H9 (cell line): ENCODE measurements around the gene EIF3A. TPM values are rescaled to one million over a fixed set of nuclear protein-coding genes. Genes with fewer than 3 reads are reported as not detected.

Experiments
- DNase-seq: peaks from one replicate; pipeline ENCODE4 v3.0.0-alpha.2; 2017
- H2AFZ ChIP-seq: one replicate; pipeline ENCODE4 v1.6.1; 2013; ENCODE audit warnings: mild to moderate bottlenecking, low read length, control low read depth, moderate library complexity
- H2AK5ac ChIP-seq: 2 replicates; pipeline ENCODE4 v1.6.1; 2013; ENCODE audit warnings: low read length, control low read depth, mixed read lengths; ENCODE audit not compliant: insufficient read length
- H2BK120ac ChIP-seq: one replicate; pipeline ENCODE4 v1.6.1; 2013; ENCODE audit warnings: low read depth, mild to moderate bottlenecking, low read length, control low read depth, inconsistent platforms; ENCODE audit not compliant: poor library complexity, severe bottlenecking
- H2BK12ac ChIP-seq: 2 replicates; pipeline ENCODE4 v1.6.1; 2013; ENCODE audit warnings: low read length, control low read depth, mixed read lengths, low read depth; ENCODE audit not compliant: insufficient read length
- H2BK15ac ChIP-seq: 2 replicates; pipeline ENCODE4 v1.6.1; 2013; ENCODE audit warnings: low read depth, low read length, control low read depth
- H2BK20ac ChIP-seq: one replicate; pipeline ENCODE4 v1.6.1; 2013; ENCODE audit warnings: low read depth, mild to moderate bottlenecking, low read length, control low read depth, inconsistent platforms; ENCODE audit not compliant: poor library complexity, severe bottlenecking
- H2BK5ac ChIP-seq: 2 replicates; pipeline ENCODE4 v1.6.1; 2013; ENCODE audit warnings: low read length, control low read depth, mixed read lengths; ENCODE audit not compliant: insufficient read length
- H3K14ac ChIP-seq: 2 replicates; pipeline ENCODE4 v1.6.1; 2013; ENCODE audit warnings: low read length, control low read depth; ENCODE audit not compliant: insufficient read depth
- H3K18ac ChIP-seq: 2 replicates; pipeline ENCODE4 v1.6.1; 2013; ENCODE audit warnings: low read depth, mild to moderate bottlenecking, mixed read lengths, low read length, control low read depth; ENCODE audit not compliant: insufficient read length
- H3K23ac ChIP-seq: 2 replicates; pipeline ENCODE4 v1.6.1; 2013; ENCODE audit warnings: low read length, control low read depth, mixed read lengths, low read depth; ENCODE audit not compliant: insufficient read length
- H3K23me2 ChIP-seq: 2 replicates; pipeline ENCODE4 v1.6.1; 2013; ENCODE audit warnings: low read depth, mild to moderate bottlenecking, mixed read lengths, low read length, control low read depth; ENCODE audit not compliant: insufficient read length, poor library complexity, severe bottlenecking
- H3K27ac ChIP-seq: 2 replicates; pipeline ENCODE4 v1.5.1; 2013; ENCODE audit warnings: low read length, control low read depth, mixed read lengths, low read depth; ENCODE audit not compliant: insufficient read length
- H3K27me3 ChIP-seq: 2 replicates; pipeline ENCODE4 v1.6.1; 2013; ENCODE audit warnings: low read length, control low read depth, inconsistent platforms; ENCODE audit not compliant: insufficient read depth
- H3K4ac ChIP-seq: 2 replicates; pipeline ENCODE4 v1.6.1; 2013; ENCODE audit warnings: low read depth, mild to moderate bottlenecking, control low read depth, inconsistent platforms, low read length, moderate library complexity
- H3K4me1 ChIP-seq: 2 replicates; pipeline ENCODE4 v1.6.1; 2013; ENCODE audit warnings: low read length, control low read depth, inconsistent platforms; ENCODE audit not compliant: insufficient read depth
- H3K4me2 ChIP-seq: 2 replicates; pipeline ENCODE4 v1.6.1; 2013; ENCODE audit warnings: low read length, control low read depth, mixed read lengths; ENCODE audit not compliant: insufficient read length, insufficient read depth
- H3K56ac ChIP-seq: 2 replicates; pipeline ENCODE4 v1.6.1; 2013; ENCODE audit warnings: low read depth, mild to moderate bottlenecking, mixed read lengths, low read length, control low read depth; ENCODE audit not compliant: insufficient read length
- H3K79me1 ChIP-seq: 2 replicates; pipeline ENCODE4 v1.6.1; 2013; ENCODE audit warnings: low read depth, mild to moderate bottlenecking, moderate library complexity, low read length, control low read depth, inconsistent platforms; ENCODE audit not compliant: insufficient read depth, poor library complexity, severe bottlenecking
- H3K79me2 ChIP-seq: 2 replicates; pipeline ENCODE4 v1.6.1; 2013; ENCODE audit warnings: low read length, control low read depth, inconsistent platforms; ENCODE audit not compliant: insufficient read depth
- H3K9ac ChIP-seq: 2 replicates; pipeline ENCODE4 v1.6.1; 2013; ENCODE audit warnings: low read length, control low read depth, mixed read lengths; ENCODE audit not compliant: insufficient read length; ENCODE audit errors: extremely low read depth
- H3K9me3 ChIP-seq: one replicate; pipeline ENCODE4 v1.6.1; 2013; ENCODE audit warnings: low read depth, low read length, inconsistent platforms; ENCODE audit not compliant: control insufficient read depth
- H3T11ph ChIP-seq: one replicate; pipeline ENCODE4 v1.6.1; 2013; ENCODE audit warnings: mild to moderate bottlenecking, low read length, control low read depth, inconsistent platforms
- H4K20me1 ChIP-seq: one replicate; pipeline ENCODE4 v1.6.1; 2013; ENCODE audit not compliant: control insufficient read depth, insufficient read length, insufficient read depth
- H4K5ac ChIP-seq: 2 replicates; pipeline ENCODE4 v1.6.1; 2013; ENCODE audit warnings: low read depth, mild to moderate bottlenecking, mixed read lengths, low read length, control low read depth; ENCODE audit not compliant: insufficient read length
- H4K8ac ChIP-seq: replicated peaks from 2 replicates; pipeline ENCODE4 v1.6.1; 2013; ENCODE audit warnings: low read length, control low read depth, mixed read lengths, low read depth; ENCODE audit not compliant: insufficient read length
- H4K91ac ChIP-seq: 2 replicates; pipeline ENCODE4 v1.6.1; 2013; ENCODE audit warnings: low read depth, mild to moderate bottlenecking, moderate library complexity, mixed read lengths, low read length, control low read depth; ENCODE audit not compliant: insufficient read length
- H3K27ac Mint-ChIP-seq, 3 experiments: 2 replicates in 2 of 3; 3 replicates in 1 of 3; pipeline ENCODE4 v1.8.0; 2020 to 2021; ENCODE audit warnings: mixed read lengths in 3 of 3, mild to moderate bottlenecking in 1 of 3, moderate library complexity in 1 of 3
- H3K27me3 Mint-ChIP-seq: 2 replicates; pipeline ENCODE4 v1.8.0; 2021; ENCODE audit warnings: low read depth, mild to moderate bottlenecking, moderate library complexity, mixed read lengths
- H3K36me3 Mint-ChIP-seq, 3 experiments: 2 replicates in 2 of 3; 3 replicates in 1 of 3; pipeline ENCODE4 v1.8.0; 2020 to 2021; ENCODE audit warnings: low read depth in 3 of 3, mixed read lengths in 3 of 3; ENCODE audit not compliant: insufficient read depth in 1 of 3
- H3K4me1 Mint-ChIP-seq, 2 experiments: 2 replicates each; pipeline ENCODE4 v1.8.0; 2020; ENCODE audit warnings: mixed read lengths in 2 of 2
- H3K4me3 Mint-ChIP-seq, 2 experiments: 2 replicates in 1 of 2; 3 replicates in 1 of 2; pipeline ENCODE4 v1.8.0; 2020 to 2021; ENCODE audit warnings: mild to moderate bottlenecking in 2 of 2, mixed read lengths in 2 of 2, moderate library complexity in 1 of 2
- H3K9me3 Mint-ChIP-seq, 2 experiments: 2 replicates in 1 of 2; 3 replicates in 1 of 2; pipeline ENCODE4 v1.8.0; 2020; ENCODE audit warnings: mild to moderate bottlenecking in 2 of 2, mixed read lengths in 2 of 2, moderate library complexity in 1 of 2
- WGBS: extraction: QIAGEN DNeasy Blood & Tissue Kit; methylation state at CpG from one replicate; pipeline ENCODE4 v1.1.7; 2013; ENCODE audit warnings: missing lambda C conversion rate, low lambda C conversion rate, mixed read lengths; ENCODE audit not compliant: insufficient read length; ENCODE audit errors: extremely low coverage; 5-methylcytosine and 5-hydroxymethylcytosine counted together
- total RNA-seq: library from RNA; stranded (reverse); gene quantifications from 2 replicates; pipeline ENCODE4 v1.2.1, GENCODE V29; 2021
- TF ChIP-seq, protein P1 (sequence below): fragments of 200-600 bp; sonication (generic); conservative IDR thresholded peaks from 3 replicates; pipeline ENCODE4 v1.8.0; 2021; ENCODE audit warnings: antibody characterized with exemption, mild to moderate bottlenecking

The EIF3A gene
- total RNA-seq, 1 experiment from 2014 or later, result 206 TPM

DNA sequence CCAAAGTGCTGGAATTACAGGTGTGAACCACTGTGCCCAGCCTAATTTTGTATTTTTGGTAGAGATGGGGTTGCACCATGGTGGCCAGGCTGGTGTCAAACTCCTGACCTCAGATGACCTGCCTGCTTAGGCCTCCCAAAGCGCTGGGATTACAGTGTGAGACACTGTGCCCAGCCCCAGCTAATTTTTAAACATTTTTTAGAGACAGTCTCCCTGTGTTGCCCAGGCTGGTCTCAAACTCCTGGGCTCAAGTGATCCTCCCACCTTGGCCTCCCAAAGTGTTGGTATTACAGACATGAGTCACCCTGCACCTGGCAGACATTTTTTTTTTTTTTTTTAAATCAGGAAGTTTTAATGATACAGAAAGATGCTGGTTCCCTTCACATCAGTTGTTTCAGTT is 38.8 kb upstream of the EIF3A start:
- Histone ChIP-seq H3K23me2 (no peaks in the 10 kb centered on the region), H2BK15ac (no peak overlapping the region), H3K4me1 (no peaks in the 10 kb centered on the region), H4K5ac (no peak overlapping the region), H3K9ac (no peak overlapping the region), H2BK5ac (no peak overlapping the region), H3K18ac (no peak overlapping the region), H2BK12ac (no peak overlapping the region), H3K9me3 (no peaks in the 10 kb centered on the region), H3K27ac (no peak overlapping the region), H2AFZ (no peak overlapping the region), H3T11ph (no peak overlapping the region), H3K79me2 (no peaks in the 10 kb centered on the region), H4K8ac (no peak overlapping the region), H3K79me1 (no peaks in the 10 kb centered on the region), H3K4ac (no peak overlapping the region), H2AK5ac (no peak overlapping the region), H2BK120ac (no peak overlapping the region), H3K14ac (no peak overlapping the region), H4K91ac (no peak overlapping the region), H3K4me2 (no peak overlapping the region), H4K20me1 (no peaks in the 10 kb centered on the region), H3K56ac (no peak overlapping the region), H2BK20ac (no peak overlapping the region), H3K27me3 (no peaks in the 10 kb centered on the region), H3K23ac (no peak overlapping the region)
- no peaks in the 10 kb centered on the region for H3K27me3 Mint-ChIP-seq
- H3K36me3 Mint-ChIP-seq, result peaks cover 35 to 75% (median 71%) of the 10 kb centered on the region in 3 experiments
- TF ChIP-seq, protein P1, sequence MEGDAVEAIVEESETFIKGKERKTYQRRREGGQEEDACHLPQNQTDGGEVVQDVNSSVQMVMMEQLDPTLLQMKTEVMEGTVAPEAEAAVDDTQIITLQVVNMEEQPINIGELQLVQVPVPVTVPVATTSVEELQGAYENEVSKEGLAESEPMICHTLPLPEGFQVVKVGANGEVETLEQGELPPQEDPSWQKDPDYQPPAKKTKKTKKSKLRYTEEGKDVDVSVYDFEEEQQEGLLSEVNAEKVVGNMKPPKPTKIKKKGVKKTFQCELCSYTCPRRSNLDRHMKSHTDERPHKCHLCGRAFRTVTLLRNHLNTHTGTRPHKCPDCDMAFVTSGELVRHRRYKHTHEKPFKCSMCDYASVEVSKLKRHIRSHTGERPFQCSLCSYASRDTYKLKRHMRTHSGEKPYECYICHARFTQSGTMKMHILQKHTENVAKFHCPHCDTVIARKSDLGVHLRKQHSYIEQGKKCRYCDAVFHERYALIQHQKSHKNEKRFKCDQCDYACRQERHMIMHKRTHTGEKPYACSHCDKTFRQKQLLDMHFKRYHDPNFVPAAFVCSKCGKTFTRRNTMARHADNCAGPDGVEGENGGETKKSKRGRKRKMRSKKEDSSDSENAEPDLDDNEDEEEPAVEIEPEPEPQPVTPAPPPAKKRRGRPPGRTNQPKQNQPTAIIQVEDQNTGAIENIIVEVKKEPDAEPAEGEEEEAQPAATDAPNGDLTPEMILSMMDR, result no peak
- no peaks in the 10 kb centered on the region for H3K9me3 Mint-ChIP-seq
- no peak overlapping the region for H3K4me3 Mint-ChIP-seq
- no peak overlapping the region for H3K27ac Mint-ChIP-seq
- no peak for DNase-seq
- no peaks in the 10 kb centered on the region for H3K4me1 Mint-ChIP-seq
- no CpG with 5 or more reads among the region's 1 CpG for WGBS
